HEK293T (cell line): Measurements from ENCODE around the gene TFDP2.

ENCODE experiments used
- ARNT ChIP-seq: fragments of 450-650 bp; IDR thresholded peaks from 2 replicates; pipeline ENCODE4 v1.6.1; 2017; ENCODE audit warnings: mild to moderate bottlenecking
- BHLHE40 ChIP-seq: fragments of 450-650 bp; IDR thresholded peaks from 2 replicates; pipeline ENCODE4 v1.6.1; 2016; ENCODE audit warnings: mild to moderate bottlenecking, moderate library complexity, borderline replicate concordance
- ELF4 ChIP-seq: fragments of 450-650 bp; IDR thresholded peaks from 2 replicates; pipeline ENCODE4 v1.6.1; 2017; ENCODE audit warnings: antibody characterized with exemption
- FOXA1 ChIP-seq: fragments of 450-650 bp; IDR thresholded peaks from 2 replicates; pipeline ENCODE4 v1.6.1; 2016; ENCODE audit warnings: mild to moderate bottlenecking
- FOXK2 ChIP-seq: fragments of 450-650 bp; IDR thresholded peaks from 2 replicates; pipeline ENCODE4 v1.6.1; 2016; ENCODE audit warnings: mild to moderate bottlenecking
- FOXM1 ChIP-seq: fragments of 450-650 bp; IDR thresholded peaks from 2 replicates; pipeline ENCODE4 v1.6.1; 2017; ENCODE audit warnings: mild to moderate bottlenecking, borderline replicate concordance
- HDGF ChIP-seq: fragments of 450-650 bp; IDR thresholded peaks from 2 replicates; pipeline ENCODE4 v1.6.1; 2017; ENCODE audit warnings: antibody characterized with exemption, borderline replicate concordance
- LEF1 ChIP-seq: fragments of 450-650 bp; IDR thresholded peaks from 2 replicates; pipeline ENCODE4 v1.6.1; 2017; ENCODE audit warnings: mild to moderate bottlenecking, borderline replicate concordance
- SP1 ChIP-seq: fragments of 450-650 bp; IDR thresholded peaks from 2 replicates; pipeline ENCODE4 v1.6.1; 2017
- SUZ12 ChIP-seq: fragments of 450-650 bp; IDR thresholded peaks from 2 replicates; pipeline ENCODE4 v1.6.1; 2016; ENCODE audit warnings: mild to moderate bottlenecking
- TARDBP ChIP-seq: fragments of 450-650 bp; IDR thresholded peaks from 2 replicates; pipeline ENCODE4 v1.6.1; 2016
- ZNF384 ChIP-seq: fragments of 450-650 bp; IDR thresholded peaks from 2 replicates; pipeline ENCODE4 v1.6.1; 2016
- TF ChIP-seq, protein P1 (sequence below): fragments of 450-650 bp; IDR thresholded peaks from 2 replicates; pipeline ENCODE4 v1.6.1; 2016

- TF ChIP-seq BHLHE40 (no peak), FOXA1 (no peak), SP1 (no peak), SUZ12 (no peak), HDGF (no peak), ELF4 (no peak), TARDBP (no peak), FOXM1 (no peak), FOXK2 (no peak), ARNT (no peak), LEF1 (no peak), ZNF384 (no peak)
- TF ChIP-seq, protein P1, sequence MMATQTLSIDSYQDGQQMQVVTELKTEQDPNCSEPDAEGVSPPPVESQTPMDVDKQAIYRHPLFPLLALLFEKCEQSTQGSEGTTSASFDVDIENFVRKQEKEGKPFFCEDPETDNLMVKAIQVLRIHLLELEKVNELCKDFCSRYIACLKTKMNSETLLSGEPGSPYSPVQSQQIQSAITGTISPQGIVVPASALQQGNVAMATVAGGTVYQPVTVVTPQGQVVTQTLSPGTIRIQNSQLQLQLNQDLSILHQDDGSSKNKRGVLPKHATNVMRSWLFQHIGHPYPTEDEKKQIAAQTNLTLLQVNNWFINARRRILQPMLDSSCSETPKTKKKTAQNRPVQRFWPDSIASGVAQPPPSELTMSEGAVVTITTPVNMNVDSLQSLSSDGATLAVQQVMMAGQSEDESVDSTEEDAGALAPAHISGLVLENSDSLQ: no peak
These were observed 168.3 kb downstream of the TFDP2 start for GRCh38 chr3:141981084-141981483.
